Neuronal stem cell (in vitro differentiated cells): Measurements from ENCODE around the gene ARFGEF2.

Experiments used
- DNase-seq: peaks from one replicate; pipeline ENCODE4 v3.0.0-alpha.2; 2013; ENCODE audit warnings: low spot score
- H2AFZ ChIP-seq: one replicate; pipeline ENCODE4 v1.6.1; 2013; ENCODE audit warnings: mild to moderate bottlenecking, low read length, inconsistent platforms
- H2AK5ac ChIP-seq: 2 replicates; pipeline ENCODE4 v1.6.1; 2013; ENCODE audit warnings: low read depth, mild to moderate bottlenecking, inconsistent platforms, low read length, moderate library complexity, mixed read lengths
- H2BK120ac ChIP-seq: 2 replicates; pipeline ENCODE4 v1.6.1; 2013; ENCODE audit warnings: low read depth, mild to moderate bottlenecking, inconsistent platforms, low read length, moderate library complexity, mixed read lengths
- H2BK12ac ChIP-seq: one replicate; pipeline ENCODE4 v1.6.1; 2013; ENCODE audit warnings: low read length, inconsistent platforms
- H2BK15ac ChIP-seq: 2 replicates; pipeline ENCODE4 v1.6.1; 2013; ENCODE audit warnings: mild to moderate bottlenecking, low read length, inconsistent platforms, mixed read lengths
- H2BK5ac ChIP-seq: one replicate; pipeline ENCODE4 v1.6.1; 2013; ENCODE audit warnings: inconsistent platforms, mild to moderate bottlenecking, low read length, moderate library complexity
- H3K14ac ChIP-seq: one replicate; pipeline ENCODE4 v1.6.1; 2013; ENCODE audit warnings: low read length, inconsistent platforms
- H3K18ac ChIP-seq: 2 replicates; pipeline ENCODE4 v1.6.1; 2013; ENCODE audit warnings: low read length, inconsistent platforms
- H3K23ac ChIP-seq: 2 replicates; pipeline ENCODE4 v1.6.1; 2013; ENCODE audit warnings: low read depth, mild to moderate bottlenecking, mixed read lengths, low read length, inconsistent platforms; ENCODE audit not compliant: poor library complexity
- H3K27ac ChIP-seq: replicated peaks from 3 replicates; pipeline ENCODE4 v1.5.1; 2013; ENCODE audit warnings: low read length, inconsistent platforms
- H3K27me3 ChIP-seq, 3 experiments: 2 replicates each; pipeline ENCODE4 v1.6.1; 2013; ENCODE audit warnings: low read length in 3 of 3, mild to moderate bottlenecking in 2 of 3, inconsistent platforms in 1 of 3, low read depth in 1 of 3, mixed read lengths in 1 of 3, moderate library complexity in 1 of 3; ENCODE audit not compliant: control insufficient read depth in 3 of 3, insufficient read depth in 3 of 3
- H3K36me3 ChIP-seq, 2 donors: replicated peaks in 1 of 2; 2 replicates each; pipeline ENCODE4 v1.6.1; 2013; ENCODE audit warnings: low read length in 2 of 2; ENCODE audit not compliant: control insufficient read depth in 2 of 2, insufficient read depth in 2 of 2
- H3K4ac ChIP-seq: 2 replicates; pipeline ENCODE4 v1.6.1; 2013; ENCODE audit warnings: inconsistent platforms, mild to moderate bottlenecking, low read length, moderate library complexity
- H3K4me1 ChIP-seq, 2 donors: 1 replicate in 1 of 2; 2 replicates in 1 of 2; pipeline ENCODE4 v1.6.1; 2013; ENCODE audit warnings: low read length in 2 of 2, low read depth in 1 of 2; ENCODE audit not compliant: control insufficient read depth in 2 of 2, insufficient read depth in 1 of 2
- H3K4me2 ChIP-seq: one replicate; pipeline ENCODE4 v1.6.1; 2013; ENCODE audit warnings: mild to moderate bottlenecking, low read length, inconsistent platforms; ENCODE audit not compliant: insufficient read depth, poor library complexity, severe bottlenecking
- H3K4me3 ChIP-seq, 2 donors: 2 replicates each; pipeline ENCODE4 v1.5.1; 2013; ENCODE audit warnings: low read length in 2 of 2, mild to moderate bottlenecking in 2 of 2, inconsistent platforms in 1 of 2, moderate library complexity in 1 of 2
- H3K79me1 ChIP-seq: one replicate; pipeline ENCODE4 v1.6.1; 2013; ENCODE audit warnings: low read depth, mild to moderate bottlenecking, inconsistent platforms, low read length, moderate library complexity
- H3K9ac ChIP-seq: one replicate; pipeline ENCODE4 v1.6.1; 2013; ENCODE audit warnings: mild to moderate bottlenecking, low read depth, low read length, inconsistent platforms; ENCODE audit not compliant: poor library complexity
- H3K9me3 ChIP-seq, 2 donors: replicated peaks in 1 of 2; 2 replicates each; pipeline versions ENCODE3 to v1.6.1; 2013; ENCODE audit warnings: low read length in 2 of 2, mild to moderate bottlenecking in 2 of 2, inconsistent platforms in 1 of 2, low read depth in 1 of 2, mixed read lengths in 1 of 2, moderate library complexity in 1 of 2; ENCODE audit not compliant: control insufficient read depth in 2 of 2, insufficient read depth in 1 of 2
- H4K8ac ChIP-seq: one replicate; pipeline ENCODE4 v1.6.1; 2013; ENCODE audit warnings: low read depth, mild to moderate bottlenecking, inconsistent platforms, low read length, moderate library complexity
- H4K91ac ChIP-seq: one replicate; pipeline ENCODE4 v1.6.1; 2013; ENCODE audit warnings: low read length, low read depth, mild to moderate bottlenecking, inconsistent platforms; ENCODE audit not compliant: poor library complexity
- WGBS, 2 donors: extraction: QIAGEN DNeasy Blood & Tissue Kit; methylation state at CpG; one replicate each; pipeline ENCODE4 v1.1.7; 2013; ENCODE audit warnings: missing lambda C conversion rate in 2 of 2, mixed read lengths in 1 of 2; ENCODE audit not compliant: insufficient read length in 2 of 2, insufficient replicate concordance in 1 of 2; ENCODE audit errors: extremely low coverage in 2 of 2; 5-methylcytosine and 5-hydroxymethylcytosine counted together

Gene ARFGEF2

GRCh38 chr20:48957533-48957932 lies 36.0 kb downstream of the ARFGEF2 start:
- no CpG with 5 or more reads among the region's 2 CpGs for WGBS, 2 donors
- peaks cover 22 to 71% of the 10 kb centered on the region in 2 donors for H3K36me3 ChIP-seq
- H3K23ac ChIP-seq = no peak overlapping the region

GRCh38 chr20:48958743-48959142 lies 37.2 kb downstream of the ARFGEF2 start:
- Histone ChIP-seq H3K23ac (no peak overlapping the region), H2AFZ (no peak overlapping the region), H3K4me1 (no peaks in the 10 kb centered on the region), H2AK5ac (no peak overlapping the region), H3K4me3 (no peak overlapping the region), H3K79me1 (no peaks in the 10 kb centered on the region), H3K9ac (no peak overlapping the region), H2BK5ac (no peak overlapping the region), H4K8ac (no peak overlapping the region), H4K91ac (no peak overlapping the region), H3K27me3 (no peaks in the 10 kb centered on the region), H3K14ac (no peak overlapping the region), H2BK120ac (no peak overlapping the region), H2BK12ac (no peak overlapping the region), H3K18ac (no peak overlapping the region), H3K36me3 (peaks cover 17 to 70% of the 10 kb centered on the region in 2 donors), H3K4ac (no peak overlapping the region), H3K9me3 (no peaks in the 10 kb centered on the region), H3K27ac (no peak overlapping the region), H3K4me2 (no peak overlapping the region), H2BK15ac (no peak overlapping the region)
- no peak for DNase-seq
- WGBS, 2 donors = no CpG with 5 or more reads among the region's 2 CpGs

More at GRCh38 chr20:48957533-48957932, 36.0 kb downstream of the ARFGEF2 start:
- H3K14ac ChIP-seq = no peak overlapping the region
- no peak for DNase-seq
- no peaks in the 10 kb centered on the region for H3K27me3 ChIP-seq
- H2BK15ac ChIP-seq = no peak overlapping the region
- no peak overlapping the region for H2BK5ac ChIP-seq
- H3K9me3 ChIP-seq = no peaks in the 10 kb centered on the region
- no peak overlapping the region for H3K4me2 ChIP-seq
- H3K9ac ChIP-seq = no peak overlapping the region
- H3K18ac ChIP-seq = no peak overlapping the region
- no peaks in the 10 kb centered on the region for H3K79me1 ChIP-seq
- no peak overlapping the region for H3K4ac ChIP-seq
- no peak overlapping the region for H2AFZ ChIP-seq
- H4K8ac ChIP-seq = no peak overlapping the region
- no peak overlapping the region for H2BK12ac ChIP-seq
- no peak overlapping the region for H3K4me3 ChIP-seq
- H2BK120ac ChIP-seq = no peak overlapping the region
- H3K27ac ChIP-seq = no peak overlapping the region
- H3K4me1 ChIP-seq = no peaks in the 10 kb centered on the region
- no peak overlapping the region for H2AK5ac ChIP-seq
- H4K91ac ChIP-seq = no peak overlapping the region

- no peaks in the 10 kb centered on the region for H3K4me1 ChIP-seq
- H3K4ac ChIP-seq = no peak overlapping the region
- H4K8ac ChIP-seq = no peak overlapping the region
- WGBS, 2 donors = no CpG with 5 or more reads among the region's 9 CpGs
- H2AK5ac ChIP-seq = no peak overlapping the region
- no peaks in the 10 kb centered on the region for H3K9me3 ChIP-seq
- no peaks in the 10 kb centered on the region for H3K27me3 ChIP-seq
- no peak overlapping the region for H3K18ac ChIP-seq
- H4K91ac ChIP-seq = no peak overlapping the region
- no peak overlapping the region for H3K23ac ChIP-seq
- H3K4me2 ChIP-seq = no peak overlapping the region
- H3K79me1 ChIP-seq = no peaks in the 10 kb centered on the region
- H2BK12ac ChIP-seq = no peak overlapping the region
- no peak overlapping the region for H2AFZ ChIP-seq
- H2BK5ac ChIP-seq = no peak overlapping the region
- no peak for DNase-seq
- H2BK15ac ChIP-seq = no peak overlapping the region
- H3K9ac ChIP-seq = no peak overlapping the region
- H2BK120ac ChIP-seq = no peak overlapping the region
- H3K36me3 ChIP-seq = peaks cover 15 to 68% of the 10 kb centered on the region in 2 donors
- H3K4me3 ChIP-seq = no peak overlapping the region
- H3K27ac ChIP-seq = no peak overlapping the region
- H3K14ac ChIP-seq = no peak overlapping the region
Measured at GRCh38 chr20:48959899-48960550, 38.5 kb downstream of the ARFGEF2 start.

GRCh38 chr20:48962421-48962820 lies 40.9 kb downstream of the ARFGEF2 start:
- no peaks in the 10 kb centered on the region for H3K4me1 ChIP-seq
- H3K79me1 ChIP-seq = no peaks in the 10 kb centered on the region
- peaks cover 11 to 66% of the 10 kb centered on the region in 2 donors for H3K36me3 ChIP-seq

More at GRCh38 chr20:48962421-48962820, 40.9 kb downstream of the ARFGEF2 start:
- no peak overlapping the region for H3K4me3 ChIP-seq
- no peak overlapping the region for H3K18ac ChIP-seq
- no peak for DNase-seq
- no peak overlapping the region for H3K27ac ChIP-seq
- H2AFZ ChIP-seq = no peak overlapping the region
- no peak overlapping the region for H2AK5ac ChIP-seq
- H4K91ac ChIP-seq = no peak overlapping the region
- WGBS, 2 donors = no CpG with 5 or more reads among the region's 4 CpGs
- no peaks in the 10 kb centered on the region for H3K27me3 ChIP-seq
- no peaks in the 10 kb centered on the region for H3K9me3 ChIP-seq
- H2BK15ac ChIP-seq = no peak overlapping the region
- no peak overlapping the region for H3K23ac ChIP-seq
- no peak overlapping the region for H3K9ac ChIP-seq
- H2BK12ac ChIP-seq = no peak overlapping the region
- H4K8ac ChIP-seq = no peak overlapping the region
- no peak overlapping the region for H3K14ac ChIP-seq
- no peak overlapping the region for H3K4me2 ChIP-seq
- H2BK5ac ChIP-seq = no peak overlapping the region
- H2BK120ac ChIP-seq = no peak overlapping the region
- H3K4ac ChIP-seq = no peak overlapping the region
